Astrocyte (in vitro differentiated cells and primary cell): ENCODE measurements around the gene DNAH17.

Source experiments
- EZH2 ChIP-seq: IDR thresholded peaks from 2 replicates; pipeline ENCODE4 v1.6.1; 2012; ENCODE audit warnings: mild to moderate bottlenecking, low read length, inconsistent platforms; ENCODE audit not compliant: insufficient read depth
- TF ChIP-seq, protein P1 (sequence below): IDR thresholded peaks from 2 replicates; pipeline ENCODE4 v1.5.1; 2011; ENCODE audit warnings: low read depth, mild to moderate bottlenecking, inconsistent platforms, low read length, moderate library complexity; ENCODE audit not compliant: insufficient read depth

GRCh38 chr17:78486228-78486802, 90.9 kb downstream of the DNAH17 start:
- TF ChIP-seq, protein P1, sequence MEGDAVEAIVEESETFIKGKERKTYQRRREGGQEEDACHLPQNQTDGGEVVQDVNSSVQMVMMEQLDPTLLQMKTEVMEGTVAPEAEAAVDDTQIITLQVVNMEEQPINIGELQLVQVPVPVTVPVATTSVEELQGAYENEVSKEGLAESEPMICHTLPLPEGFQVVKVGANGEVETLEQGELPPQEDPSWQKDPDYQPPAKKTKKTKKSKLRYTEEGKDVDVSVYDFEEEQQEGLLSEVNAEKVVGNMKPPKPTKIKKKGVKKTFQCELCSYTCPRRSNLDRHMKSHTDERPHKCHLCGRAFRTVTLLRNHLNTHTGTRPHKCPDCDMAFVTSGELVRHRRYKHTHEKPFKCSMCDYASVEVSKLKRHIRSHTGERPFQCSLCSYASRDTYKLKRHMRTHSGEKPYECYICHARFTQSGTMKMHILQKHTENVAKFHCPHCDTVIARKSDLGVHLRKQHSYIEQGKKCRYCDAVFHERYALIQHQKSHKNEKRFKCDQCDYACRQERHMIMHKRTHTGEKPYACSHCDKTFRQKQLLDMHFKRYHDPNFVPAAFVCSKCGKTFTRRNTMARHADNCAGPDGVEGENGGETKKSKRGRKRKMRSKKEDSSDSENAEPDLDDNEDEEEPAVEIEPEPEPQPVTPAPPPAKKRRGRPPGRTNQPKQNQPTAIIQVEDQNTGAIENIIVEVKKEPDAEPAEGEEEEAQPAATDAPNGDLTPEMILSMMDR = no peak
- TF ChIP-seq EZH2 = no peak
